Activated naive CD4-positive, alpha-beta T cell treated with anti-CD3 and anti-CD28 coated beads, Interleukin-2, amount 50 U/mL, for 16 hours (primary cell): ENCODE results near the gene NBPF14.
"Not testable (repeated sequence)": the region's sequence is repeated elsewhere in the genome, so short reads cannot be mapped to it uniquely, and the experiment has no call there.

Experiments used
- DNase-seq: peaks from one replicate; pipeline ENCODE4 v3.0.0-alpha.2; 2020

NBPF14 gene, protein sequence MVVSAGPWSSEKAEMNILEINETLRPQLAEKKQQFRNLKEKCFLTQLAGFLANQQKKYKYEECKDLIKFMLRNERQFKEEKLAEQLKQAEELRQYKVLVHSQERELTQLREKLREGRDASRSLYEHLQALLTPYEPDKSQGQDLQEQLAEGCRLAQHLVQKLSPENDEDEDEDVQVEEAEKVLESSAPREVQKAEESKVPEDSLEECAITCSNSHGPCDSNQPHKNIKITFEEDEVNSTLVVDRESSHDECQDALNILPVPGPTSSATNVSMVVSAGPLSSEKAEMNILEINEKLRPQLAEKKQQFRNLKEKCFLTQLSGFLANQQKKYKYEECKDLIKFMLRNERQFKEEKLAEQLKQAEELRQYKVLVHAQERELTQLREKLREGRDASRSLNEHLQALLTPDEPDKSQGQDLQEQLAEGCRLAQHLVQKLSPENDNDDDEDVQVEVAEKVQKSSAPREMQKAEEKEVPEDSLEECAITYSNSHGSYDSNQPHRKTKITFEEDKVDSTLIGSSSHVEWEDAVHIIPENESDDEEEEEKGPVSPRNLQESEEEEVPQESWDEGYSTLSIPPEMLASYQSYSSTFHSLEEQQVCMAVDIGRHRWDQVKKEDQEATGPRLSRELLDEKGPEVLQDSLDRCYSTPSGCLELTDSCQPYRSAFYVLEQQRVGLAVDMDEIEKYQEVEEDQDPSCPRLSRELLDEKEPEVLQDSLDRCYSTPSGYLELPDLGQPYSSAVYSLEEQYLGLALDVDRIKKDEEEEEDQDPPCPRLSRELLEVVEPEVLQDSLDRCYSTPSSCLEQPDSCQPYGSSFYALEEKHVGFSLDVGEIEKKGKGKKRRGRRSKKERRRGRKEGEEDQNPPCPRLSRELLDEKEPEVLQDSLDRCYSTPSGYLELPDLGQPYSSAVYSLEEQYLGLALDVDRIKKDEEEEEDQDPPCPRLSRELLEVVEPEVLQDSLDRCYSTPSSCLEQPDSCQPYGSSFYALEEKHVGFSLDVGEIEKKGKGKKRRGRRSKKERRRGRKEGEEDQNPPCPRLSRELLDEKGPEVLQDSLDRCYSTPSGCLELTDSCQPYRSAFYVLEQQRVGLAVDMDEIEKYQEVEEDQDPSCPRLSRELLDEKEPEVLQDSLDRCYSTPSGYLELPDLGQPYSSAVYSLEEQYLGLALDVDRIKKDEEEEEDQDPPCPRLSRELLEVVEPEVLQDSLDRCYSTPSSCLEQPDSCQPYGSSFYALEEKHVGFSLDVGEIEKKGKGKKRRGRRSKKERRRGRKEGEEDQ (N-terminal part only)

DNA sequence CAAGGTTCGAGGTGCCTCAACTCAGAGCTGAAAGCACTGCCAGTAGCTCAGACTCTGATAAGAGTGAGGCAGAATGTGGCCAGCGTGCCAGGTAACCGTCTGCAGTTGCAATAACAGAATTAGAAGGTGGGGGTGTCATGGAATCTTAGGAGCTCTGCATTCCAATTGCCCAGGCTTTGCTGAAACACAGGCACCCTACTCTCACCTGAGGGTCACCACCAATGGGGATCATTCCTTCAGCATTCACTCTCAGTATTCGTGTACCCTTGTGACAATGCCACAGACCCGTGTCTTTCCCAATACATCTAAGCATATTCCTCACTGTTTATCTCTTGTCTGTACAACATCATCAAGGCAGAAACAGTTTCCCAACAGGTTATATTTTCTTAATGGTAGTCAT, at the start of gene NBPF14:
Gene NBPF14, minus strand, starts transcription at position 101 of the 400 bp plus-strand sequence. CDS start 294 bp downstream, outside the sequence.
- DNase-seq: not testable (repeated sequence)

DNA sequence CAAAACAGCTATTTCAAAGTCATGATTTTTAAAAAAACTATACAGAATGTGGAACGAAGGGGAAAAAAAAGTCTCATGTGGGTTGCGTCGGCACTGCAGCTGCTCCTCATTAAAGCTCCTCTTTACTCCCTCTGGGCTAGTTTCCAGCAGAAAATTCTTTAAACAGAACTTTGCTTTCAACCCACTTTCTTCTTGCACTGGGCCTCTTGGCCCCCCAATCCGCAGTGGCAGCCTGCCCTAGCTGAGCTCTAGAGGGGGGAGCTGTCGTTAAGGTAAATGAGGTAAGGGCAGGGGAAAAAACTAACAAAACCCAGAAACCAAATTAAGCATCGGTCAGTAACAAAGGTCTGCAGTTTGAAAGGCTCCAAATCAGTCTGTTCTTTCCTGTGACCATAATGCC, 29.6 kb upstream of the NBPF14 start:
- not testable (repeated sequence) for DNase-seq

DNA sequence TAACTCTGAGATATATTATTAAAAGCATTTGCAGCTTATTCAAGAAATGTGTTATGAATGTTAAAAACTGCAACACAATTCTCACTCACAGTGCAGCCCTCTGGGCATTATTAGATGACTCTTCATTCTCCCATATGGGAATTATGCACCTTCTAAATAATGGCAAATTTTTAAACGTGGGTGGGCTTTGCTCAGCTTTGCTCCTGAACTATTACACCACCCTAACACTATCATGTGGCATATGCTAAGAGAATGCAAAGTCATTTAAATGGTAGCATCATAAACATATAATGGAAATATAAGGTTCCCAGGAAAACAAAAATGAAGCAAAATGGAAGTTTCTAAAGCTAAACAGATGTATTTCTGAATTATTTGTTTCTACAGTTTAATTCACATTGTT, 22.4 kb upstream of the NBPF14 start:
- DNase-seq: not testable (repeated sequence)

DNA sequence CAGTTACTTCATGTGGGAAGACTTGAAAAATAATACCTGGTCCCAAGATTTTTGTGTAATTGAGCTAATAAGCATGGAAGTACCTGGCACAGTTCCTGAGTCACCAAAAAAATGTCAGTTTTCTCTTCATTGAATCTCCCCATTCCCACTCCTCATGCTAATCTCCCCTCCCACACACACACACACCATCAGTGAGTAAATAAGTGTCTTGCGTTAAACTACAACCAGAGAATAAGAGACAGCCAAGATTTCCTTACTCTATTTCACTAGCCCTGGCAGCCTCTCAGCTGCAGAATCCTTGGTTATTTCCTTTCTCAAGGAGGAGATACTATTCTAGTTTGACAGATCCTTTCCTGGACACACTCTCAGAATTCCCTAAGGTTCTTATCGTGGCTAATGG, 9.5 kb upstream of the NBPF14 start:
- DNase-seq: not testable (repeated sequence)

DNA sequence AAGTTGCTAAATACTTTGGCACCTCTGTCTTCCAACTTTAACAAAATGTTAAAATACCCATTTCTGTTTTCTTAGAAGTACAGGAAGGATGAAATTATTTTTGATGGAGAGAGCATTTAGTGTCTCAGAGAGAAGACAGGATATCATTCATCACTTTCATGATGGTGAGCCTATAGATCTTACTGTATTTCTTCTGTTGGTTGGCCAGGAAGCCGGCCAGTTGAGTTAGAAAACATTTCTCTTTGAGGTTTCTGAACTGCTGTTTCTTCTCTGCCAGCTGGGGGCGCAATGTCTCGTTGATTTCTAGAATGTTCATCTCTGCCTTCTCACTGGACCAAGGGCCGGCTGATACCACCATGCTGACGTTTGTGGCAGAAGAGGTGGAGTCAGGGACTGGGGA, 451 bp downstream of the NBPF14 start:
- not testable (repeated sequence) for DNase-seq

DNA sequence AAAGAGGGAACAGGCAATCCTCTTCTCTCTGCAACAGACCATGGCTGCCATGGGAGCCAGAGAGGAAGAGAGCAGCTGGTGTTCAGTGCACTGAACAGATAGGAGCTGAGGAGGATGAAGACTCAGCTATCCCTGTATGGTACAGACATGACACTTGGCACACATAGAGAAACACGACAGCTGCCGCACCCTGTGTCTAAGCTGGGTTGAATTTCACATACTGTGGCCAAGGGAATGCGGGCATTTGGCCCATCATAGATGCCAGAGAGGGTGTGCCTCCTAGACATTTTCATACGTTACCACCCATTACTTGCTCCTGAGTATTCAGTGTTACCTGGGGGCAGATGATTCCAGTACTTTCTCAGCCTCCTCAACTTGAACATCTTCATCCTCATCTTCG, 4.7 kb downstream of the NBPF14 start:
- DNase-seq: not testable (repeated sequence)

DNA sequence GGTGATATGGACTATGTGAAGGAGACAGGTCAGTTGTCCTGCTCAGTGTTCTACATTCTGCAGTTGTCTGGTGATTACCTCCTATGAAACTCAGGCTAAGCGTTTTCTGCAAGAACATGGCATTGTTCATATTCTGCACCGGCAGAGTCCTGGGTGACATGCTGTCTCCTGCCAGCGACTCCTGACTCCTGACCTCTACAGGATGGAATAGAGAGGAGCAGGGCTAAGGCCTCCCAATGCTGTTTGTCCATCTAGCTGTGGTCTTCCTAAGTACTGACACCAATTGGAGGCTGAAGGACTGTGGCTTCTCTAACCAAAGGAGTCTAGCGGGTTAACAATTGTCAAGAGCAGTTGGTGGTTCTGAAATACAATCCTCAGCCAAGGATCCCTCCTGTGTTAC, 63.7 kb downstream of the NBPF14 start:
- not testable (repeated sequence) for DNase-seq

DNA sequence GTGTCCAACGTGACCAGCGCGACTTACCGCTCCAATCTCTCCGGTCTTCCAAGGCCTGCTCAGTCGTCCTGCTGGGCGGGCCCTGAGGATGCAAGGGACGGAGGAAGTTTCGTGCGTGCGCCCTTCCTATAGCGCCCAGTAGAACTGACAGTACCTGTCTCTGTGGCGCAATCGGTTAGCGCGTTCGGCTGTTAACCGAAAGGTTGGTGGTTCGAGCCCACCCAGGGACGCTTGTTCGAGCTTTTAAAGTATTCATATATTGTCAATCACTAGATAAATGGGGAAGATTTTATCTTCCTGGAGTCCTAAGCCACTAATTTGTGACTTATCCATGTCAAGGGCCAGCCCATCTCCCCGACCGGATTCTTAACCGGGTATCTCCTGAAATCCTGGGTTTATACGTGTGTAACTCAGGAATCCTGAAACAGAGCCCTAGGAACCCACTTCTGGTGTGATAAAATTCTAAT, 66.7 kb downstream of the NBPF14 start:
- peak; percentile 75 for DNase-seq

DNA sequence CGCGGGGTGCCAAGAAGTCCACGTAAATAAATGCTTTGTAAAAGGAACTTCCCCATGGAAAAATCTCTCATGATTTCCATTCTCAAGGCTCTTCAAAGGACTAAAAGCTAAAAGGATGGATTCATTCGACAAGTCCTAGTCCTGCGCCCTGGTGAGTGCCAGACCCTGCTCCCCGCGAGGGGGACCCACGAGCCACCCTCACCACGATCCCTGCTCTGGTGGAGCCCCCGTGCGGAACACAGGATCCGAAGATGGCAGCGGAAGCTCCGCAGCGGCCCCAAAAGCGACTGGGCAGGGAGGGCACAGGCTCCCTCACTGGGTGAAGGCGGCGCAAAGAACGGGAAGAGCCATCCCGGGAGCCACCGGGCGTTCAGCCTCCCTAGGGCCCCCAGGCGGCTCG, 67.2 kb downstream of the NBPF14 start:
- DNase-seq: not testable (repeated sequence)

DNA sequence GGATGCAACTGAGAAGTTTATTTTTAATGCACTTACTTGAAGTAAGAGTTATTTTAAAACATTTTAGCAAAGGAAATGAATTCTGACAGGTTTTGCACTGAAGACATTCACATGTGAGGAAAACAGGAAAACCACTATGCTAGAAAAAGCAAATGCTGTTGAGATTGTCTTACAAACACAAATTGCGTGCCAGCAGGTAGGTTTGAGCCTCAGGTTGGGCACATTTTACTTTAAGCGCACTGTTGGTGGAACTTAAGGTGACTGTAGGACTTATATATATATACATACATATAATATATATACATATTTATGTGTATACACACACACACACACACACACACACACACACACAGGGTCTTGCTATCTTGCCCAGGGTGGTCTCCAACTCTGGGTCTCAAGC, 69.2 kb downstream of the NBPF14 start:
- DNase-seq: not testable (repeated sequence)

DNA sequence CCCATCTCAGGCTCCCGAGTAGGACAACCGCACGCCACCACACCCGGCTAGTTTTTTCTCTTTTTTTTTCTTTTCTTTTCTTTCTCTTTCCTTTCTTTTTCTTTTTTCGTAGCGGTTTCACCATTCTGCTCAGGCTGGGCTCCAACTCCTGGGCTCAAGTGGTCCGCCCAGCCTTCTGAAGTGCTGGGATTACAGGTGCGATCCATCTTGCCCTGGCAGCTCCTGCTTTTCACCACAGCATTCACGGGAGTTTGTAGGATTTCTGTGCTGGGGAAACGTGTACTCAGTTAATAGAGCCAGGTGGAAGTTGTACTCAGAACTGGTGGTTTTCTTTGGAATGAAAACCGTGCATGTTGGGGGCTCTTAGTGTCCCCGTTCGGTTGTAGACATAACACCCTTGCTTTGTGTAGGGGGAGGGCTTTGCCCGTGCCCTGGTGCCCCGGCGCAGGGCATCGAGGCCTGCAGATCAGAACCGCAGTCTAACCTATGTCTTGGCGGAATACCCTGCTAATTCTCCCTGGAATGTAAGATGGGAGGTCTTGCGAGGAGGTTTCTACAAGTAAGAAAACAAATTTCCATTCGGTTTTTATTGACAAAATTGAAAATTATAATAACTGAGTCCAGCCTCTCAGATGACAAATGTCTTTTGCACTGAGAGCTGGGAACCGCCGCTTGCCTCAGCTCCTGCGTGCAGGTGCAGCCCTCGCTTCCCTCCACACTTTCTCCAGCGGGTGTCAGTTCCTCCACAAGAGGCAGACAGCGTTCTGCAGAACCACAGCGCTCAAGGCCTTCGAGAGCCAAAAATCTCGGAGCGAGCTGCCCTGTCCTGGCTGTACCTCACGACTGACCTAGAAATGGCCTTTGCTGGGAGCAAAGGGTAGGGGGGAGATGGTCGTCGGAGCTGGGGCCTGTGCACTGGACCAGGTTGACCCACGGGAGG, 72.3 kb downstream of the NBPF14 start:
- not testable (repeated sequence) for DNase-seq

DNA sequence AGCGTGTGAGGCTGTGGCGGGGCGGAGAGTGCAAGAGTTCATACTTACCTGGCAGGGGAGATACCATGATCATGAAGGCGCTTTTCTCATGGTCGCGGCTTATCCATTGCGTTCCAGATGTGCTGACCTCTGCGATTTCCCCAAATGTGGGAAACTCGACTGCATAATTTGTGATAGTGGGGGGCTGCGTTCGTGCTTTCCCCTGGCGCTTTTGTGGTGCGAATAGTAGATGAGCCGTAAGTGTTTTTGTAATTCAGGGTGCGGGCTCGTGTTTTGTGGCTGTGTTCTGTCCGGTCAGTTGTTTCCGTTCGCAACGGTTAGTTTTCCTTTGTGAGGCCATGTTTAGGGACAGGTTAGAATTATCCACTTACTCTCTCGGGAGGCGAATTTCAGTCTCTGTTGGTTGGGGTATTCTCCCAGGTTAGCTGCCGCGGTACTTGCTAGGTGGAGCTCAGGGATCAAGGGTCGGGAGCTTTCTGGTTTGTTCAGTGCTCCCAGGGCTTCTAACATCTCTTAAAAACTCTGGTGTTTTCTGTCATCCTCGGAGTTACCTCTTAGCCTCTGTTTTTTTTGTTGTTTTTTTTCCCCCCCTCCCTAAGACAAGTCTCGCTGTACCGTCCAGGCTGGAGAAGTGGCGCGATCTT, 73.1 kb downstream of the NBPF14 start:
- peak; percentile 87 for DNase-seq

DNA sequence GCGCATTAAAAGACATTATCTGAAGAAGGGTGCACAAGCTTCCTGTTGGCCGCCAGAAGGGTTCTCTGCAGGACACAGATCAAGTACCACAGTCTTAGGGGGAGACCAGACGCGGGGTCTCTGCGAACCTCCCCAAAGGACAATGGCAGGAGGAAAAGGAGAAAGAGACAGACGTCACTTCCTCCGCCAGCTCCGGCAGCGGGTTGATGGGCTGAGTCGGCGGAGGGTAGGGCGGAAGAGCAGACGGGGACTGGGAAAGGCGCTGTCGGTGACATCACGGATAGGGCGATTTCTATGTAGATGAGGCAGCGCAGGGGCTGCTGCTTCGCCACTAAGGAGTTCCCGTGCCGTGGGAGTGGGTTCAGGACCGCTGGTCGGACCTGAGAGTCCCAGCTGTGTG, 73.7 kb downstream of the NBPF14 start:
- DNase-seq: peak; percentile 83

DNA sequence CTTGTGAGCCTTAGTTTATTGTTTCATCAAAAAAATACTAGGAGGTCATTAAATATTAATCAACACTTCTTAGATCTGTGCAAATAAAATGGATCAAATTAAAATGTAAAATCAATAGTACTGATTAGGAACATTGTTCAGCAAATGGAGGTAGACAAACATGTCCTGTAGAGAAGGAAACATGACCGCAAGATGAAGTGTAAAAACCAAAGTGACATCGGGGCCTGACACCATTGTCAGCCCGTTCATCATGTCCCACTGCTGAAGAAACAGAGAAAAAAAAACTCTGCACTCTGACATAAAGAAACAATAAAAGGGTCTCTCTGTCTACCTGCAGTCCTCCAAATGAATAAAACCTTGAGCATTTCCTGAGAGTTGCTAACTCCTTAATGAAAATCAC, 81.5 kb downstream of the NBPF14 start:
- DNase-seq: not testable (repeated sequence)

DNA sequence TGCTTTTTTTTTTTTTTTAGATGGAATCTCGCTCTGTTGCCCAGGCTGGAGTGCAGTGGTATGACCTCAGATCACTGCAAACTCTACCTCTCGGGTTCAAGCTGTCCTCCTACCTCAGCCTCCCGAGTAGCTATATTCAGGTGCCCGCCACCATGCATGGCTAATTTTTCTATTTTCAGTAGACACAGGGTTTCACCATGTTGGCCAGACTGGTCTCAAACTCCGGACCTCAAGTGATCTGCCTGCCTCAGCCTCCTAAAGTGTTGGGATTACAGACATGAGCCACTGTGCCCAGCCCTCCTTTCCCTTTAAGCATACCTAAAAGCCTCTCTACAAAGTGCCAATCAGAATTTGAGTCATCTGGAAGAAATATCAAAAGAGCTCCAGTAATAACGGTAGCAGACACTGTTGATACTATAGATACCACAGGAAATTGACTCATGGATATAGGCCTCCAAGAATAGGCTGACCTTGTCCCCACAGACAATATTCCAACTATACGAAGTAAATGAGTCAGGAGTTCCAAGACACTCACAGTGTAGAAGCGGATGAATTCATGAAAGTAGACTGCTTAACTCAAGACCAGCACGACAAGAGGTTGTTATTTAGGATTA, 83.1 kb downstream of the NBPF14 start:
- DNase-seq: not testable (repeated sequence)

DNA sequence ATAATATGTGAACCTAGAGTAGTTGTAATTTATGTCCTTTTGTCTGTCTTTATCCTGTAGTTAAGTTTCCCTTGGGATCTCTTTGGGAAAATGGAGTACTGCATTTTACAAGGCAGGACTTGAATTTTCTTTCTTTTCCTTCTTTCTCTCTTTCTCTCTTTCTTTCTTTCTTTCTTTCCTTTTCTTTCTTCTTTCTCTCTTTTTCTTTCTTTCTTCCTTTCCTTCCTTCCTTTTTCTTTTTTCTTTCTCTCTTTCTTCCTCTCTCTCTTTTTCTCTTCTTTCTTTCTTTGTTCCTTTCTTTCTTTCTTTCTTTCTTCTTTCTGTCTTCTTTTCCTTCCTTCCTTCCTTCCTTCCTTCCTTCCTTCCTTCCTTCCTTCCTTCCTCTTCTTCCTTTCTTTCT, 101.9 kb downstream of the NBPF14 start:
- DNase-seq: not testable (repeated sequence)

DNA sequence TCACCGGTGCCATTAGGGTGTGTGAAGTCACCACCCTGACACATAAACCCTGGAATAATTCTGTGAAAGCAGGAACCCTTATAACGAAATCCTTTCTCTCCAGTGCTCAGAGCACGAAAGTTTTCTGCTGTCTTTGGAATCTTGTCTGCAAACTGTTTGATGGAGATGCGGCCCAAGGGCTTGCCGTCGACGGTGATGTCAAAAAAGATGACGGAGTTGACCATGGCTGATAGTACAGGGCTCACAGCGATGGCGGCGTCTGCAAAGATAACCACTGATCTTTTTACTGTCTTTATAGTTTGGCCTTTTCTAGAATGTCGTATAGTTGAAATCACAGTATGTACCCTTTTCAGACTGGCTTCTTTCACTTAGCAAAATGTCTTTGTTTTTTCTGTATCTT, 112.8 kb downstream of the NBPF14 start, which contains the start of gene PPIAL4G:
Gene PPIAL4G, minus strand, starts transcription at position 274 of the 400 bp plus-strand sequence. Its CDS starts 50 bp downstream, at position 224.
- not testable (repeated sequence) for DNase-seq
